SK-N-MC (cell line): ENCODE measurements around the gene PHC2.

Source experiments
- DNase-seq: peaks from one replicate; pipeline ENCODE4 v3.0.0-alpha.2; 2011; ENCODE audit warnings: low read depth, low spot score
- H3K27ac ChIP-seq: fragments of 200-600 bp; sonication (generic); 2 replicates; pipeline ENCODE4 v1.5.1; 2016; ENCODE audit warnings: mixed run types
- H3K36me3 ChIP-seq: fragments of 200-600 bp; sonication (generic); 2 replicates; pipeline ENCODE4 v1.6.1; 2017; ENCODE audit warnings: antibody characterized with exemption, low read length, mixed read lengths; ENCODE audit not compliant: insufficient read depth
- H3K4me3 ChIP-seq: fragments of 200-600 bp; sonication (generic); 2 replicates; pipeline ENCODE4 v1.5.1; 2016
- H3K9ac ChIP-seq: fragments of 200-600 bp; sonication (generic); 2 replicates; pipeline ENCODE4 v1.8.0; 2017; ENCODE audit warnings: mixed run types, mixed read lengths; ENCODE audit not compliant: insufficient read length
- H3K9me3 ChIP-seq: fragments of 200-600 bp; sonication (generic); 2 replicates; pipeline ENCODE4 v1.6.1; 2017; ENCODE audit warnings: low read depth, mild to moderate bottlenecking, antibody characterized with exemption, low read length, moderate library complexity, mixed read lengths
- EZH2 ChIP-seq: fragments of 200-600 bp; sonication (generic); IDR thresholded peaks from one replicate; pipeline ENCODE4 v1.6.1; 2017; ENCODE audit warnings: antibody characterized with exemption
- FOXP2 ChIP-seq: optimal IDR thresholded peaks from 2 replicates; pipeline ENCODE3; 2011; ENCODE audit warnings: mild to moderate bottlenecking, moderate library complexity; ENCODE audit not compliant: insufficient read depth; ENCODE audit errors: extremely low read length, control extremely low read depth
- POLR2AphosphoS5 ChIP-seq: IDR thresholded peaks from 2 replicates; pipeline ENCODE4 v1.6.1; 2012; ENCODE audit warnings: mild to moderate bottlenecking, low read depth, low read length, borderline replicate concordance

PHC2 gene

GRCh38 chr1:33468531-33468930 lies 37.6 kb upstream of the PHC2 start:
- Histone ChIP-seq H3K9me3 (no peaks in the 10 kb centered on the region), H3K36me3 (no peaks in the 10 kb centered on the region), H3K9ac (no peak overlapping the region), H3K27ac (no peak overlapping the region), H3K4me3 (no peak overlapping the region)
- TF ChIP-seq EZH2 = no peak
- TF ChIP-seq FOXP2 = no peak
- no peak for TF ChIP-seq POLR2AphosphoS5
- DNase-seq = no peak

GRCh38 chr1:33468011-33468410 lies 37.1 kb upstream of the PHC2 start:
- no peak for DNase-seq
- Histone ChIP-seq H3K9ac (no peak overlapping the region), H3K4me3 (no peak overlapping the region), H3K27ac (no peak overlapping the region), H3K36me3 (no peaks in the 10 kb centered on the region), H3K9me3 (no peaks in the 10 kb centered on the region)
- no peak for TF ChIP-seq FOXP2
- TF ChIP-seq POLR2AphosphoS5 = no peak
- no peak for TF ChIP-seq EZH2

GRCh38 chr1:33466159-33466558 lies 35.3 kb upstream of the PHC2 start:
- Histone ChIP-seq H3K4me3 (no peak overlapping the region), H3K36me3 (no peaks in the 10 kb centered on the region), H3K27ac (no peak overlapping the region), H3K9me3 (no peaks in the 10 kb centered on the region), H3K9ac (no peak overlapping the region)
- no peak for DNase-seq
- TF ChIP-seq POLR2AphosphoS5 (no peak), EZH2 (no peak), FOXP2 (no peak)

- TF ChIP-seq POLR2AphosphoS5 (no peak), EZH2 (no peak), FOXP2 (no peak)
- Histone ChIP-seq H3K36me3 (no peaks in the 10 kb centered on the region), H3K27ac (no peak overlapping the region), H3K9me3 (no peaks in the 10 kb centered on the region), H3K4me3 (no peak overlapping the region), H3K9ac (no peak overlapping the region)
- DNase-seq = no peak
Observed at GRCh38 chr1:33465316-33465715, 34.4 kb upstream of the PHC2 start.

- Histone ChIP-seq H3K9ac (no peak overlapping the region), H3K36me3 (no peaks in the 10 kb centered on the region), H3K9me3 (no peaks in the 10 kb centered on the region), H3K4me3 (no peak overlapping the region), H3K27ac (no peak overlapping the region)
- no peak for TF ChIP-seq EZH2
- no peak for TF ChIP-seq FOXP2
- TF ChIP-seq POLR2AphosphoS5 = no peak
- DNase-seq = no peak
Observed at GRCh38 chr1:33464552-33464951, 33.7 kb upstream of the PHC2 start.

GRCh38 chr1:33462405-33463164 lies 31.7 kb upstream of the PHC2 start:
- Histone ChIP-seq H3K9ac (no peak overlapping the region), H3K27ac (no peak overlapping the region), H3K4me3 (no peak overlapping the region), H3K36me3 (no peaks in the 10 kb centered on the region), H3K9me3 (no peaks in the 10 kb centered on the region)
- no peak for DNase-seq
- TF ChIP-seq POLR2AphosphoS5 (no peak), EZH2 (no peak), FOXP2 (no peak)

- Histone ChIP-seq H3K4me3 (no peak overlapping the region), H3K36me3 (no peaks in the 10 kb centered on the region), H3K9ac (no peak overlapping the region), H3K9me3 (no peaks in the 10 kb centered on the region), H3K27ac (no peak overlapping the region)
- DNase-seq = no peak
- TF ChIP-seq FOXP2 = no peak
- TF ChIP-seq POLR2AphosphoS5 = no peak
Observed at GRCh38 chr1:33460947-33461629, 30.2 kb upstream of the PHC2 start.

GRCh38 chr1:33460144-33460543 lies 29.2 kb upstream of the PHC2 start:
- no peak overlapping the region for H3K9ac ChIP-seq
- TF ChIP-seq EZH2 = no peak
- TF ChIP-seq POLR2AphosphoS5 = no peak
- TF ChIP-seq FOXP2 = no peak
- no peaks in the 10 kb centered on the region for H3K9me3 ChIP-seq
- DNase-seq = no peak
- no peak overlapping the region for H3K27ac ChIP-seq
- no peaks in the 10 kb centered on the region for H3K36me3 ChIP-seq
- H3K4me3 ChIP-seq = no peak overlapping the region

- TF ChIP-seq POLR2AphosphoS5 (no peak), FOXP2 (no peak), EZH2 (no peak)
- Histone ChIP-seq H3K9me3 (no peaks in the 10 kb centered on the region), H3K9ac (no peak overlapping the region), H3K27ac (no peak overlapping the region), H3K36me3 (no peaks in the 10 kb centered on the region), H3K4me3 (no peak overlapping the region)
- DNase-seq = no peak
Observed at GRCh38 chr1:33459691-33460090, 28.8 kb upstream of the PHC2 start.
